GM21529 (cell line): ENCODE data around the gene LHFPL3.

Experiments used
- ATAC-seq: cut with Tn5 transposase; IDR thresholded peaks from one replicate; pipeline ENCODE4 v1.9.1; 2021; ENCODE audit not compliant: unreplicated experiment

LHFPL3 gene

GRCh38 chr7:104794589-104794988 lies 466.2 kb downstream of the LHFPL3 start:
- ATAC-seq, result no peak

GRCh38 chr7:104795086-104795485 lies 466.7 kb downstream of the LHFPL3 start:
- no peak for ATAC-seq

GRCh38 chr7:104795616-104796398 lies 467.4 kb downstream of the LHFPL3 start:
- ATAC-seq, result no peak

- no peak for ATAC-seq
Measured at GRCh38 chr7:104800307-104800706, 471.9 kb downstream of the LHFPL3 start.

- no peak for ATAC-seq
Measured at GRCh38 chr7:104801022-104801421, 472.6 kb downstream of the LHFPL3 start.

GRCh38 chr7:104803931-104804330 lies 475.5 kb downstream of the LHFPL3 start:
- no peak for ATAC-seq

GRCh38 chr7:104804696-104805095 lies 476.3 kb downstream of the LHFPL3 start:
- no peak for ATAC-seq

- no peak for ATAC-seq
Measured at GRCh38 chr7:104805449-104806317, 477.3 kb downstream of the LHFPL3 start.

GRCh38 chr7:104807671-104808070 lies 479.3 kb downstream of the LHFPL3 start:
- no peak for ATAC-seq

GRCh38 chr7:104809906-104810305 lies 481.5 kb downstream of the LHFPL3 start:
- ATAC-seq, result no peak

GRCh38 chr7:104814126-104814525 lies 485.7 kb downstream of the LHFPL3 start:
- no peak for ATAC-seq

- no peak for ATAC-seq
Measured at GRCh38 chr7:104814671-104815400, 486.4 kb downstream of the LHFPL3 start.

- ATAC-seq, result no peak
Measured at GRCh38 chr7:104816537-104816936, 488.1 kb downstream of the LHFPL3 start.

GRCh38 chr7:104818961-104819880 lies 490.8 kb downstream of the LHFPL3 start:
- ATAC-seq, result no peak

GRCh38 chr7:104820836-104821535 lies 492.6 kb downstream of the LHFPL3 start:
- ATAC-seq, result no peak

GRCh38 chr7:104823177-104823576 lies 494.8 kb downstream of the LHFPL3 start:
- ATAC-seq, result no peak

- no peak for ATAC-seq
Measured at GRCh38 chr7:104825099-104825498, 496.7 kb downstream of the LHFPL3 start.

GRCh38 chr7:104826135-104826534 lies 497.7 kb downstream of the LHFPL3 start:
- ATAC-seq, result no peak

GRCh38 chr7:104836976-104837375 lies 508.6 kb downstream of the LHFPL3 start:
- no peak for ATAC-seq
